Right hindlimb (tissue), 1 donor: Measurements from ENCODE around the gene RP9.
"Not testable (repeated sequence)": the region's sequence is repeated elsewhere in the genome, so short reads cannot be mapped to it uniquely, and the experiment has no call there.

Experiments
- DNase-seq: peaks from one replicate; pipeline ENCODE4 v3.0.0-alpha.2; 2018

RP9 gene

GRCh38 chr7:33100770-33101169 is 8.4 kb downstream of the RP9 start:
- DNase-seq = no peak

- DNase-seq = no peak
These were observed 9.9 kb downstream of the RP9 start for GRCh38 chr7:33099154-33099940.

GRCh38 chr7:33094745-33095275 is 14.4 kb downstream of the RP9 start:
- DNase-seq = not testable (repeated sequence)

GRCh38 chr7:33093266-33093665 is 15.9 kb downstream of the RP9 start:
- DNase-seq = no peak

- no peak for DNase-seq
These were observed 17.5 kb downstream of the RP9 start for GRCh38 chr7:33091641-33092191.

GRCh38 chr7:33091111-33091531 is 18.1 kb downstream of the RP9 start:
- no peak for DNase-seq

GRCh38 chr7:33089142-33089541 is 20.1 kb downstream of the RP9 start:
- no peak for DNase-seq

GRCh38 chr7:33087858-33088257 is 21.3 kb downstream of the RP9 start:
- DNase-seq = no peak

GRCh38 chr7:33087356-33087755 is 21.8 kb downstream of the RP9 start:
- DNase-seq = no peak

- DNase-seq = no peak
These were observed 29.2 kb downstream of the RP9 start for GRCh38 chr7:33079763-33080690.

- DNase-seq = no peak
These were observed 30.1 kb downstream of the RP9 start for GRCh38 chr7:33079096-33079495.

- DNase-seq = no peak
These were observed 32.5 kb downstream of the RP9 start for GRCh38 chr7:33076737-33077136.

- DNase-seq = no peak
These were observed 33.2 kb downstream of the RP9 start for GRCh38 chr7:33075818-33076518.

GRCh38 chr7:33073243-33073642 is 36.0 kb downstream of the RP9 start:
- DNase-seq = no peak

GRCh38 chr7:33072471-33072870 is 36.7 kb downstream of the RP9 start:
- DNase-seq = no peak

- no peak for DNase-seq
These were observed 38.4 kb downstream of the RP9 start for GRCh38 chr7:33070831-33071230.

GRCh38 chr7:33070277-33070676 is 38.9 kb downstream of the RP9 start:
- no peak for DNase-seq

- no peak for DNase-seq
These were observed 41.3 kb downstream of the RP9 start for GRCh38 chr7:33067921-33068320.

GRCh38 chr7:33066771-33067170 is 42.4 kb downstream of the RP9 start:
- DNase-seq = no peak

- DNase-seq = no peak
These were observed 43.2 kb downstream of the RP9 start for GRCh38 chr7:33065981-33066380.

- peak; percentile 97 for DNase-seq
These were observed 46.3 kb downstream of the RP9 start for GRCh38 chr7:33062782-33063443.
